PC-9 (cell line): ENCODE measurements around the gene XIRP1. TPM values are rescaled to one million over a fixed set of nuclear protein-coding genes. Genes with fewer than 3 reads are reported as not detected.

ENCODE experiments used
- BruUV-seq: library from RNA; stranded (reverse); fragments of 400-500 nt; replicated peaks from 2 replicates; lab custom pipeline; 2021; lab: Mats Ljungman, UMichigan
- CTCF ChIA-PET: fragments of 300-600 bp; sonication (Branson Sonifier 250); formaldehyde crosslinking; loops from one replicate; lab custom pipeline; 2022; ENCODE audit warnings: antibody characterized with exemption; lab: Charles Lee
- POLR2A ChIA-PET: fragments of 300-600 bp; sonication (Branson Sonifier 250); formaldehyde crosslinking; loops from one replicate; lab custom pipeline; 2022; ENCODE audit warnings: antibody characterized with exemption; ENCODE audit not compliant: unreplicated experiment; lab: Charles Lee
- DNase-seq, 2 experiments: peaks; one replicate each; pipeline versions ENCODE4 v3.0.0 to v3.0.0-alpha.2; 2015 to 2022; ENCODE audit warnings: mixed read lengths in 1 of 2
- H2AFZ ChIP-seq: fragments of 200-600 bp; sonication (generic); 2 replicates; pipeline ENCODE4 v1.8.1; 2017; ENCODE audit warnings: antibody characterized with exemption
- H3F3A ChIP-seq: fragments of 200-600 bp; sonication (generic); 2 replicates; pipeline ENCODE4 v1.8.1; 2017; ENCODE audit warnings: antibody characterized with exemption, mild to moderate bottlenecking, low read depth; ENCODE audit not compliant: insufficient read depth
- H3K27ac ChIP-seq: fragments of 200-600 bp; sonication (generic); 2 replicates; pipeline ENCODE4 v1.6.1; 2016; ENCODE audit warnings: mixed run types
- H3K27me3 ChIP-seq: fragments of 200-600 bp; sonication (generic); 2 replicates; pipeline ENCODE4 v1.6.1; 2016; ENCODE audit warnings: low read depth, mixed run types; ENCODE audit not compliant: insufficient read depth
- H3K36me3 ChIP-seq: fragments of 200-600 bp; sonication (generic); 2 replicates; pipeline ENCODE4 v1.6.1; 2016; ENCODE audit warnings: low read depth, mixed run types
- H3K4me1 ChIP-seq: fragments of 200-600 bp; sonication (generic); replicated peaks from 2 replicates; pipeline ENCODE4 v1.6.1; 2016; ENCODE audit warnings: mixed run types; ENCODE audit not compliant: insufficient read depth
- H3K4me2 ChIP-seq: fragments of 200-600 bp; sonication (generic); 2 replicates; pipeline ENCODE4 v1.6.1; 2017; ENCODE audit warnings: mixed run types
- H3K4me3 ChIP-seq: fragments of 200-600 bp; sonication (generic); 2 replicates; pipeline ENCODE4 v1.6.1; 2016; ENCODE audit warnings: mixed run types
- H3K79me2 ChIP-seq: fragments of 200-600 bp; sonication (generic); 2 replicates; pipeline ENCODE4 v1.6.1; 2017; ENCODE audit warnings: low read depth, mixed run types
- H3K9me2 ChIP-seq: fragments of 200-600 bp; sonication (generic); 2 replicates; pipeline ENCODE4 v1.8.1; 2017; ENCODE audit warnings: mild to moderate bottlenecking; ENCODE audit not compliant: insufficient read depth
- H3K9me3 ChIP-seq: fragments of 200-600 bp; sonication (generic); 2 replicates; pipeline ENCODE4 v1.8.1; 2016; ENCODE audit warnings: low read depth; ENCODE audit not compliant: insufficient read depth
- H4K20me1 ChIP-seq: fragments of 200-600 bp; sonication (generic); 2 replicates; pipeline ENCODE4 v1.8.1; 2017; ENCODE audit not compliant: insufficient read depth
- CTCF ChIP-seq: fragments of 200-600 bp; sonication (generic); conservative IDR thresholded peaks from 2 replicates; pipeline ENCODE4 v1.6.1; 2017; ENCODE audit warnings: mixed run types, antibody characterized with exemption, mild to moderate bottlenecking, moderate library complexity
- EZH2 ChIP-seq: fragments of 200-600 bp; sonication (generic); IDR thresholded peaks from 2 replicates; pipeline ENCODE4 v1.8.0; 2017; ENCODE audit warnings: antibody characterized with exemption, low read depth
- intact Hi-C: fragments of 100-400 bp; cut with micrococcal nuclease; formaldehyde crosslinking; loops from one replicate; pipeline ENCODE4 v1.10.0; 2022; ENCODE audit not compliant: unreplicated experiment
- total RNA-seq: library from RNA; stranded (reverse); gene quantifications from 2 replicates; pipeline ENCODE4 v1.2.3, GENCODE V29; 2021

The XIRP1 gene
- total RNA-seq, 1 experiment from 2014 or later: not detected

GRCh38 chr3:39196034-39196433, 3.6 kb upstream of the XIRP1 start:
- Histone ChIP-seq H3K27me3 (peaks cover 6% of the 10 kb centered on the region; the same call in 1 of the 2 replicates), H3K9me2 (no peaks in the 10 kb centered on the region), H3K27ac (no peak overlapping the region), H3K4me2 (no peak overlapping the region), H3K79me2 (no peaks in the 10 kb centered on the region), H2AFZ (no peak overlapping the region), H3K4me3 (no peak overlapping the region), H3K4me1 (no peaks in the 10 kb centered on the region), H3F3A (no peaks in the 10 kb centered on the region), H3K9me3 (no peaks in the 10 kb centered on the region), H4K20me1 (no peaks in the 10 kb centered on the region), H3K36me3 (no peaks in the 10 kb centered on the region)
- no TSS peak for BruUV-seq
- DNase-seq: no peak
- POLR2A ChIA-PET: interaction anchor here (0.6 to 0.7 kb wide), 2 partner anchors 37 to 47 kb away, joined by 3 to 4 read pairs; no protein-coding TSS in a partner anchor
- CTCF ChIA-PET: interaction anchor here (1.3 kb wide), 1 partner anchor 92 kb away, joined by 6 read pairs; no protein-coding TSS in a partner anchor
- intact Hi-C loops: no loop called here
- no peak for TF ChIP-seq CTCF
- no peak for TF ChIP-seq EZH2

GRCh38 chr3:39193391-39193790, 996 bp upstream of the XIRP1 start:
- no peak for TF ChIP-seq EZH2
- no peak for TF ChIP-seq CTCF
- Histone ChIP-seq H3K4me2 (no peak overlapping the region), H3K27ac (no peak overlapping the region), H4K20me1 (no peaks in the 10 kb centered on the region), H3K4me1 (no peaks in the 10 kb centered on the region), H3K9me2 (no peaks in the 10 kb centered on the region), H3K27me3 (no peaks in the 10 kb centered on the region), H3K36me3 (no peaks in the 10 kb centered on the region), H3F3A (no peaks in the 10 kb centered on the region), H3K4me3 (no peak overlapping the region), H2AFZ (no peak overlapping the region), H3K79me2 (no peaks in the 10 kb centered on the region), H3K9me3 (no peaks in the 10 kb centered on the region)
- ChIA-PET CTCF (interaction anchor here (0.7 kb wide), 1 partner anchor 68 kb away, joined by 3 read pairs; no protein-coding TSS in a partner anchor), POLR2A (no interaction called here)
- intact Hi-C loops: loop anchor here (5.0 kb wide), 1 partner anchor 184 kb away; no protein-coding TSS in a partner anchor
- no peak for DNase-seq
- no TSS peak for BruUV-seq

- no TSS peak for BruUV-seq
- no peak overlapping the region for H3K27ac ChIP-seq
- no peaks in the 10 kb centered on the region for H3K4me1 ChIP-seq
- CTCF ChIA-PET: interaction anchor here (0.6 to 1.2 kb wide), 2 partner anchors 65 to 93 kb away, joined by 3 to 5 read pairs; no protein-coding TSS in a partner anchor
- H3K4me3 ChIP-seq: no peak overlapping the region
- POLR2A ChIA-PET: no interaction called here
- H3K36me3 ChIP-seq: no peaks in the 10 kb centered on the region
- no peaks in the 10 kb centered on the region for H3K27me3 ChIP-seq
- no peaks in the 10 kb centered on the region for H3K9me3 ChIP-seq
- H2AFZ ChIP-seq: no peak overlapping the region
- TF ChIP-seq EZH2 (no peak), CTCF (no peak)
- H3K9me2 ChIP-seq: no peaks in the 10 kb centered on the region
- H3F3A ChIP-seq: no peaks in the 10 kb centered on the region
- no peak overlapping the region for H3K4me2 ChIP-seq
- H3K79me2 ChIP-seq: no peaks in the 10 kb centered on the region
- intact Hi-C loops: loop anchor here (5.0 kb wide), 1 partner anchor 186 kb away; no protein-coding TSS in a partner anchor
- no peaks in the 10 kb centered on the region for H4K20me1 ChIP-seq
- DNase-seq: no peak
These were observed 622 bp downstream of the XIRP1 start for GRCh38 chr3:39191773-39192172.
